ENCODE results near the gene ZNF487. TPM values are rescaled to one million over a fixed set of nuclear protein-coding genes. Genes with fewer than 3 reads are reported as not detected.
"Not testable (repeated sequence)": the region's sequence is repeated elsewhere in the genome, so short reads cannot be mapped to it uniquely, and the experiment has no call there.

Gene ZNF487
- total RNA-seq, 1 donor from 2014 or later, result 2.9 TPM

DNA sequence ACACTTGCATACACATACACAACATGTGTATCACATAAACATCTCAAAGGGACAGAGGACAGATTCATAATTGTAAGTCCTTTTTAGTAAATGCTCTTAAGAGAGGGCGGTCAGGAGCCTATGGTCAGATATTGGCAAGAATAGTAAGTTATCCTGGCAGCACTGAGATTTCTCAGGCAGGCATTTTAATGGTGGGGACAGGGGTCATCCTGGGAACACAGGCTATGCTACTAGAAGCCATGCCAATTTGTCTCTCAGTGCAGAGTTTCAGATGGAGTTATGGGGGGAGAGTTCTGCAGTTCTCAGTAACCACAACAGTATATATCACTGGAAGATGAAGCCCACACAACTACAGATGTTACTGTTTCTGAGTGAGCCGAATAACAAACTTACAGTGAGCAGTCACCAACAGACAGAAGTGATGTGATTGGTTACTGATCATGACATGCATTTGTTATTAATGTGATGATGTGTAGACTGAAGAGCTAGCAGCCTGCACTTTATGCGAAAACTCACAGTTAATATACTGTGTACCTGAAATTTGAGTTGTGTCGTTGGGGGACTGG lies 16.4 kb downstream of the ZNF487 start:
- ATAC-seq (ENCODE audit: low read depth), result no peak
- DNase-seq, result no peak
- H3K27ac Mint-ChIP-seq, result peak overlapping the region; percentile 98
- no peaks in the 10 kb centered on the region for H3K9me3 Mint-ChIP-seq
- no peaks in the 10 kb centered on the region for H3K27me3 Mint-ChIP-seq
- peak overlapping the region; percentile 69 for H3K4me3 Mint-ChIP-seq
- H3K36me3 Mint-ChIP-seq (ENCODE audit: low read depth), result peaks cover 3% of the 10 kb centered on the region
- POLR2A ChIA-PET, result interaction anchor here (1.0 to 2.4 kb wide), 6 partner anchors 18 to 53 kb away, joined by 4 to 25 read pairs (median 6); partner anchors contain the start of gene HNRNPF
- CTCF ChIA-PET, result interaction anchor here (1.2 kb wide), 1 partner anchor 18 kb away, joined by 3 read pairs; no protein-coding TSS in a partner anchor
- peaks cover 44% of the 10 kb centered on the region for H3K4me1 Mint-ChIP-seq
- TF ChIP-seq CTCF (IDR thresholded peaks at IDR 0.05), result no peak
- intact Hi-C loops (cut with micrococcal nuclease), result no loop called here

DNA sequence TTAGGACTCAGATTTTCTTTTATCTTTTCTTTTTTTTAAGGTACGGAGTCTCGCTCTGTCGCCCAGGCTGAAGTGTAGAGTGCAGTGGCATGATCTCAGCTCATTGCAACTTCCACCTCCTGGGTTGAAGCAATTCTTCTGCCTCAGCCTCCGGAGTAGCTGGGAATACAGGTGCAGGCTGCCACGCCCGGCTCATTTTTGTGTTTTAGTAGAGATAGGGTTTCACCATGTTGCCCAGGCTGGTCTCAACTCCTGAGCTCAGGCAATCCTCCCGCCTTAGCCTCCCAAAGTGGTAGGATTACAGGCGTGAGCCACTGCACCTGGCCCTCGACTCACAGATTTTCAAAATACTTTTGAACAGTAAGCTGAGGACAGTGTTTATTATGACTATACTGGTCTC lies 17.1 kb downstream of the ZNF487 start:
- DNase-seq; H3K36me3 Mint-ChIP-seq (ENCODE audit: low read depth); H3K27me3 Mint-ChIP-seq; H3K9me3 Mint-ChIP-seq; intact Hi-C loops (cut with micrococcal nuclease); ATAC-seq (ENCODE audit: low read depth): not testable (repeated sequence)
- Mint-ChIP-seq H3K27ac (peak overlapping the region; percentile 100), H3K4me1 (peaks cover 44% of the 10 kb centered on the region), H3K4me3 (peak overlapping the region; percentile 99)
- CTCF ChIA-PET, result interaction anchor here (1.2 kb wide), 1 partner anchor 19 kb away, joined by 3 read pairs; no protein-coding TSS in a partner anchor
- POLR2A ChIA-PET, result interaction anchor here (1.4 kb wide), 1 partner anchor 19 kb away, joined by 4 read pairs; no protein-coding TSS in a partner anchor

DNA sequence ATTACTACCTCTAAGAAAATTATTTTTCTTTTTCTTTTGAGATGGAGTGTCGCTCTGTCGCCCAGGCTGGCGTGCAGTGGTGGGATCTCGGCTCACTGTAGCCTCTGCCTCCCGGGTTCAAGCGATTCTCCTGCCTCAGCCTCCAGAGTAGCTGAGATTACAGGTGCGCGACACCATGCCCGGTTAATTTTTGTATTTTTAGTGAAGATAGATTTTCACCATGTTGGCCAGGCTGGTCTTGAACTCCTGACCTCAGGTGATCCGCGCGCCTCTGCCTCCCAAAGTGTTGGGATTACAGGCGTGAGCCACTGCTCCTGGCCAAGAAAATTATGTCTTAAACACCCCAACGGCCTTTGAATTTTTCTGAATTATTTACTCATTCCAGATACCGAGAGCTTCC lies 19.6 kb downstream of the ZNF487 start:
- POLR2A ChIA-PET; H3K4me3 Mint-ChIP-seq; intact Hi-C loops (cut with micrococcal nuclease); H3K9me3 Mint-ChIP-seq; ATAC-seq (ENCODE audit: low read depth); H3K27me3 Mint-ChIP-seq; H3K36me3 Mint-ChIP-seq (ENCODE audit: low read depth); DNase-seq; CTCF ChIA-PET: not testable (repeated sequence)
- Mint-ChIP-seq H3K27ac (peak overlapping the region; percentile 100), H3K4me1 (peaks cover 42% of the 10 kb centered on the region)

DNA sequence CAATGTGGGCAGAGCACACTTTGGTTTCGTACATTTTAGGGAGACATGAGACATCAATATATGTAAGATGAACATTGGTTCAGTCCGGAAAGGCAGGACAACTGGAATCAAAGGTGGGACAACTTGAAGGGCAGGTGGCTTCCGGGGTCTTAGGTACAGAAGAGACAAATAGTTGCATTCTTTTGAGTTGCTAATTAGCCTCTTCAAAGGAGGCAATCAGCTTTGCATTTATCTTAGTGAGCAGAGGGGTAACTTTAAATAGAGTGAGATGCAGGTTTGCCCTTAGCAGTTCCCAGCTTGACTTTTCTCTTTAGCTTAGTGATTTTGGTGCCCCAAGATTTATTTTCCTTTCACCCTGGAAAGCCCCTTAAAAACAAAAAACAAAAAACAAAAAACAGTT lies 21.3 kb downstream of the ZNF487 start:
- Mint-ChIP-seq H3K9me3 (no peaks in the 10 kb centered on the region), H3K27ac (no peak overlapping the region), H3K4me1 (peaks cover 30% of the 10 kb centered on the region), H3K4me3 (no peak overlapping the region), H3K27me3 (no peaks in the 10 kb centered on the region), H3K36me3 (ENCODE audit: low read depth) (peaks cover 3% of the 10 kb centered on the region)
- intact Hi-C loops (cut with micrococcal nuclease), result no loop called here
- ATAC-seq (ENCODE audit: low read depth) (no peak), DNase-seq (no peak)
- CTCF ChIA-PET, result interaction anchor here (0.6 to 1.4 kb wide), 2 partner anchors 68 to 818 kb away, joined by 3 to 5 read pairs; no protein-coding TSS in a partner anchor
- POLR2A ChIA-PET, result interaction anchor here (0.8 kb wide), 1 partner anchor 165 kb away, joined by 10 read pairs; no protein-coding TSS in a partner anchor
- no peak for TF ChIP-seq CTCF (IDR thresholded peaks at IDR 0.05)

- H3K27ac Mint-ChIP-seq, result no peak overlapping the region
- peaks cover 4% of the 10 kb centered on the region for H3K4me1 Mint-ChIP-seq
Measured at GRCh38 chr10:43461950-43462349, 25.0 kb downstream of the ZNF487 start.

GRCh38 chr10:43465086-43465735 lies 28.3 kb downstream of the ZNF487 start:
- H3K9me3 Mint-ChIP-seq; H3K36me3 Mint-ChIP-seq (ENCODE audit: low read depth); DNase-seq; POLR2A ChIA-PET; H3K27ac Mint-ChIP-seq; H3K4me3 Mint-ChIP-seq; CTCF ChIA-PET; H3K27me3 Mint-ChIP-seq; H3K4me1 Mint-ChIP-seq; intact Hi-C loops (cut with micrococcal nuclease); ATAC-seq (ENCODE audit: low read depth): not testable (repeated sequence)

More at GRCh38 chr10:43461950-43462349, 25.0 kb downstream of the ZNF487 start:
- Mint-ChIP-seq H3K27me3 (no peaks in the 10 kb centered on the region), H3K4me3 (no peak overlapping the region), H3K9me3 (no peaks in the 10 kb centered on the region), H3K36me3 (ENCODE audit: low read depth) (no peaks in the 10 kb centered on the region)
- TF ChIP-seq CTCF (IDR thresholded peaks at IDR 0.05), result peak; percentile 36
- POLR2A ChIA-PET, result no interaction called here
- intact Hi-C loops (cut with micrococcal nuclease), result loop anchor here (1.0 to 5.0 kb wide), 6 partner anchors 114 to 710 kb away; partner anchors contain the start of gene CSGALNACT2
- DNase-seq (no peak), ATAC-seq (ENCODE audit: low read depth) (peak; percentile 62)
- CTCF ChIA-PET, result interaction anchor here (1.2 to 1.4 kb wide), 2 partner anchors 71 to 91 kb away, joined by 3 to 5 read pairs; partner anchors contain the start of gene FXYD4

GRCh38 chr10:43465736-43466120 lies 28.8 kb downstream of the ZNF487 start:
- H3K27ac Mint-ChIP-seq; H3K36me3 Mint-ChIP-seq (ENCODE audit: low read depth); intact Hi-C loops (cut with micrococcal nuclease); ATAC-seq (ENCODE audit: low read depth); H3K27me3 Mint-ChIP-seq; CTCF ChIA-PET; H3K4me1 Mint-ChIP-seq; H3K9me3 Mint-ChIP-seq; DNase-seq; H3K4me3 Mint-ChIP-seq; POLR2A ChIA-PET: not testable (repeated sequence)
